ENCODE measurements around the gene CADM2. TPM values are rescaled to one million over a fixed set of nuclear protein-coding genes. Genes with fewer than 3 reads are reported as not detected.

CADM2 gene
- total and polyA plus RNA-seq, 2 experiments from 2014 or later = 2.9 to 7.8 TPM

GRCh38 chr3:85605066-85605465 lies 646.3 kb downstream of the CADM2 start:
- no peak for DNase-seq (ENCODE audit: low spot score)
- no peak overlapping the region for H2AFZ ChIP-seq
- no peaks in the 10 kb centered on the region for H3K79me2 ChIP-seq
- no peak overlapping the region for H3K27ac ChIP-seq
- H3K9me3 ChIP-seq (ENCODE audit: low read depth) = no peaks in the 10 kb centered on the region
- no peaks in the 10 kb centered on the region for H3K27me3 ChIP-seq
- no peaks in the 10 kb centered on the region for H3K4me1 ChIP-seq (ENCODE audit: insufficient read depth)
- H3K4me2 ChIP-seq = no peak overlapping the region
- 81% methylated on average over 2 of the region's 2 CpGs for WGBS (ENCODE audit: low lambda C conversion rate, missing lambda C conversion rate)
- H3K36me3 ChIP-seq (replicated peaks; ENCODE audit: insufficient read depth, low read depth) = no peaks in the 10 kb centered on the region
- TF ChIP-seq EZH2 (IDR thresholded peaks at IDR 0.05; ENCODE audit: borderline replicate concordance) = no peak
- TF ChIP-seq CTCF (IDR thresholded peaks at IDR 0.05; ENCODE audit: poor library complexity) = no peak
- no peak for TF ChIP-seq EZH2phosphoT487 (IDR thresholded peaks at IDR 0.05; ENCODE audit: low read depth, severe bottlenecking, unreplicated experiment)
- no peaks in the 10 kb centered on the region for H3K9me2 ChIP-seq (replicated peaks; ENCODE audit: insufficient read depth)
- H3K4me3 ChIP-seq = no peak overlapping the region
- no peaks in the 10 kb centered on the region for H4K20me1 ChIP-seq (ENCODE audit: insufficient read depth, poor library complexity, severe bottlenecking)

GRCh38 chr3:85626662-85627061 lies 667.9 kb downstream of the CADM2 start:
- no peak for DNase-seq (ENCODE audit: low spot score)
- TF ChIP-seq EZH2phosphoT487 (IDR thresholded peaks at IDR 0.05; ENCODE audit: low read depth, severe bottlenecking, unreplicated experiment) = no peak
- no peaks in the 10 kb centered on the region for H3K79me2 ChIP-seq
- H4K20me1 ChIP-seq (ENCODE audit: insufficient read depth, poor library complexity, severe bottlenecking) = no peaks in the 10 kb centered on the region
- H3K4me2 ChIP-seq = no peak overlapping the region
- H3K4me1 ChIP-seq (ENCODE audit: insufficient read depth) = no peaks in the 10 kb centered on the region
- no peaks in the 10 kb centered on the region for H3K36me3 ChIP-seq (replicated peaks; ENCODE audit: insufficient read depth, low read depth)
- no peaks in the 10 kb centered on the region for H3K9me2 ChIP-seq (replicated peaks; ENCODE audit: insufficient read depth)
- WGBS (ENCODE audit: low lambda C conversion rate, missing lambda C conversion rate) = 31% methylated on average over 2 of the region's 2 CpGs
- no peaks in the 10 kb centered on the region for H3K9me3 ChIP-seq (ENCODE audit: low read depth)
- no peak overlapping the region for H2AFZ ChIP-seq
- no peaks in the 10 kb centered on the region for H3K27me3 ChIP-seq
- no peak overlapping the region for H3K4me3 ChIP-seq
- H3K27ac ChIP-seq = no peak overlapping the region

GRCh38 chr3:85627932-85628331 lies 669.1 kb downstream of the CADM2 start:
- H3K4me1 ChIP-seq (ENCODE audit: insufficient read depth) = no peaks in the 10 kb centered on the region
- no peaks in the 10 kb centered on the region for H3K27me3 ChIP-seq
- H3K4me2 ChIP-seq = no peak overlapping the region
- WGBS (ENCODE audit: low lambda C conversion rate, missing lambda C conversion rate) = 86% methylated on average over 5 of the region's 5 CpGs
- no peak overlapping the region for H2AFZ ChIP-seq
- no peaks in the 10 kb centered on the region for H3K9me3 ChIP-seq (ENCODE audit: low read depth)
- DNase-seq (ENCODE audit: low spot score) = no peak
- TF ChIP-seq EZH2phosphoT487 (IDR thresholded peaks at IDR 0.05; ENCODE audit: low read depth, severe bottlenecking, unreplicated experiment) (no peak), EZH2 (IDR thresholded peaks at IDR 0.05; ENCODE audit: borderline replicate concordance) (no peak), CTCF (IDR thresholded peaks at IDR 0.05; ENCODE audit: poor library complexity) (no peak)
- no peak overlapping the region for H3K27ac ChIP-seq
- H4K20me1 ChIP-seq (ENCODE audit: insufficient read depth, poor library complexity, severe bottlenecking) = no peaks in the 10 kb centered on the region
- no peak overlapping the region for H3K4me3 ChIP-seq
- no peaks in the 10 kb centered on the region for H3K9me2 ChIP-seq (replicated peaks; ENCODE audit: insufficient read depth)
- no peaks in the 10 kb centered on the region for H3K79me2 ChIP-seq
- H3K36me3 ChIP-seq (replicated peaks; ENCODE audit: insufficient read depth, low read depth) = no peaks in the 10 kb centered on the region

- no peak overlapping the region for H3K27ac ChIP-seq
- no peak overlapping the region for H3K4me2 ChIP-seq
- no peaks in the 10 kb centered on the region for H3K4me1 ChIP-seq (ENCODE audit: insufficient read depth)
- H3K79me2 ChIP-seq = no peaks in the 10 kb centered on the region
- no peak overlapping the region for H2AFZ ChIP-seq
- no peak for TF ChIP-seq EZH2phosphoT487 (IDR thresholded peaks at IDR 0.05; ENCODE audit: low read depth, severe bottlenecking, unreplicated experiment)
- no peak for TF ChIP-seq EZH2 (IDR thresholded peaks at IDR 0.05; ENCODE audit: borderline replicate concordance)
- no peak for TF ChIP-seq CTCF (IDR thresholded peaks at IDR 0.05; ENCODE audit: poor library complexity)
- DNase-seq (ENCODE audit: low spot score) = no peak
- no peaks in the 10 kb centered on the region for H3K27me3 ChIP-seq
- no peaks in the 10 kb centered on the region for H3K9me2 ChIP-seq (replicated peaks; ENCODE audit: insufficient read depth)
- no peaks in the 10 kb centered on the region for H3K36me3 ChIP-seq (replicated peaks; ENCODE audit: insufficient read depth, low read depth)
- WGBS (ENCODE audit: low lambda C conversion rate, missing lambda C conversion rate) = 100% methylated on average over 1 of the region's 1 CpG
- no peaks in the 10 kb centered on the region for H4K20me1 ChIP-seq (ENCODE audit: insufficient read depth, poor library complexity, severe bottlenecking)
- H3K4me3 ChIP-seq = no peak overlapping the region
- H3K9me3 ChIP-seq (ENCODE audit: low read depth) = no peaks in the 10 kb centered on the region
Observed at GRCh38 chr3:85631070-85631469, 672.3 kb downstream of the CADM2 start.

All from hepatocyte (in vitro differentiated cells).